ENCODE measurements around the gene TMC6.

The TMC6 gene

DNA sequence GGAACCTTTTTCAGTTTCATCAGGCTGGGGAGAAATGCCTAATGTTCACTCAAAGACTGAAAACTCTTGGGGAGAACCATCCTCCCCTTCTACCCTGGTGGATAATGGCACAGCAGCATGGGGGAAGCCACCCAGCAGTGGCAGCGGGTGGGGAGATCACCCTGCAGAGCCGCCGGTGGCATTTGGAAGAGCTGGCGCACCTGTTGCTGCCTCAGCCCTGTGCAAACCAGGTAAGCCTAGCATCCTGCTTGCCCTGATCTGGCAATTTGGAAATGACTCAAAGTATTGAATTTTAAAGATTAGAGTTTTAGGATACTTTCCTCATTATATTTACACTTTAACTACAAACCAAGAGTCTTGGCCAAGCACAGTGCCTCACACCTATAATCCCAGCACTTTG is 63.8 kb downstream of the TMC6 start:
- DNase-seq, result no peak

DNA sequence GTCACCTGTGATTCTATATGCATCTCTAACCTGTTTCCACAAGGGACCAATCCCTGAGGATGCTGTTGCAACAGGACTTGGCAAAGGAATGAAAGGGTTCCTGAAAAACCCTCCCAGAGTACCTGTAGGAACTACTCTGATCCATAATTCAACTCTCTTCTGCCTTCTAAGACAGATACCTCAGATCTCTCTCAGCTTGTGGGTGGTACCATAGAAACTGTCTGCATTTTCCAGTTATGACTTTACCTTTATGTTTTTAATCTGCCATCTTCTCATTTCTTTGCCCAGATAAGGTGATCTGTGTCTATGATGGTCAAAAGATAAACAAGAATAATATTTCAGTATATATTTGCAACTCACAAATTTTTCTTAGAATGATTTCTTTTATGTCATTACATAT is 65.1 kb downstream of the TMC6 start:
- DNase-seq, result no peak

DNA sequence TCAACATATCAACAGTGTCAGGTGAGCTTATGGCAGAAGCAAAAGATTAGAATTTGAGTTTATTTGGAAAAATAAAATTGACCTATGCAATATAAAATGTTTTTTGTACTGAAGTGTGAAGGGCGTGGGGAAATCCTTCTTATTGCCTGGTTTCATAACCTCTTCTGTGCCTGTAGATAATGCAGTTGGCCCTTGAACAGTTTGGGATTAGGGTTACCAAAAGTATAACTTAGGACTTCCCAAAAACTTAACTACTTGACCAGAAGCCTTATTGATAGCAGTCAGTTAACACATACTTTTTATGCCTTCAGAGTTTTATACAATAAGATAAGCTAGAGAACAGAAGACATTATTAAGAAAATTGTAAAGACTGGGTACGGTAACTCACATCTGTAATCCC is 66.0 kb downstream of the TMC6 start:
- no peak for DNase-seq

Measured in amniotic stem cell (primary cell).